K562 (cell line): ENCODE results near the gene WNT11. TPM values are rescaled to one million over a fixed set of nuclear protein-coding genes. Genes with fewer than 3 reads are reported as not detected.

ENCODE experiments used
- ATAC-seq: fragments of 200-7000 bp; cut with Tn5 transposase; 3 replicates; pipeline ENCODE4 v1.9.1; 2020; ENCODE audit warnings: moderate library complexity
- BruUV-seq: library from RNA; stranded (reverse); fragments of 400-500 nt; replicated peaks from 2 replicates; lab custom pipeline; 2021; lab: Mats Ljungman, UMichigan
- CTCF ChIA-PET: fragments of 300-600 bp; formaldehyde crosslinking; extraction: SDS; loops from one replicate; lab custom pipeline; 2021; ENCODE audit warnings: low intra/inter-chr PET ratio; lab: Yijun Ruan, JAX
- POLR2A ChIA-PET: fragments of 300-600, 350-650 bp; sonication (Branson Sonifier 250); formaldehyde crosslinking; extraction: SDS; loops from one replicate; lab custom pipeline; 2021; ENCODE audit warnings: antibody characterized with exemption, inconsistent platforms; lab: Yijun Ruan, JAX
- DNase-seq, 4 experiments: peaks; one replicate each; pipeline versions ENCODE4 v3.0.0 to v3.0.0-alpha.2; 2011 to 2018; ENCODE audit warnings: low spot score in 3 of 4, mixed read lengths in 3 of 4; ENCODE audit errors: extremely low read depth in 1 of 4
- FAIRE-seq: peaks from 2 replicates; lab custom pipeline; 2011; peaks lifted over from hg19 to GRCh38; lab: Jason Lieb, UNC
- H2AFZ ChIP-seq: 2 replicates; pipeline ENCODE4 v1.6.0; 2011; ENCODE audit warnings: low read depth, low read length, control low read depth, inconsistent platforms
- H3K27ac ChIP-seq: fragments of 200-600 bp; 3 replicates; pipeline ENCODE4 v1.8.0; 2011; ENCODE audit warnings: low read depth, mild to moderate bottlenecking, control low read depth, inconsistent platforms, low read length, moderate library complexity, mixed read lengths; ENCODE audit errors: extremely low read depth
- H3K27me3 ChIP-seq, 2 experiments: fragments of 300-600 bp in 1 of 2; 2 replicates in 1 of 2; 3 replicates in 1 of 2; pipeline versions ENCODE4 v1.6.0 to v1.8.0; 2011; ENCODE audit warnings: inconsistent platforms in 2 of 2, low read length in 2 of 2, mild to moderate bottlenecking in 1 of 2, mixed read lengths in 1 of 2, moderate library complexity in 1 of 2; ENCODE audit not compliant: control insufficient read depth in 2 of 2, insufficient read depth in 2 of 2
- H3K36me3 ChIP-seq: fragments of 300-600 bp; 3 replicates; pipeline ENCODE4 v1.8.0; 2011; ENCODE audit warnings: mild to moderate bottlenecking, low read length, inconsistent platforms; ENCODE audit not compliant: control insufficient read depth, insufficient read depth
- H3K4me1 ChIP-seq, 2 experiments: fragments of 200-600 bp in 1 of 2; replicated peaks in 1 of 2; 2 replicates in 1 of 2; 3 replicates in 1 of 2; pipeline versions ENCODE4 v1.5.1 to v1.8.0; 2011; ENCODE audit warnings: inconsistent platforms in 2 of 2, low read length in 2 of 2, mild to moderate bottlenecking in 1 of 2, mixed read lengths in 1 of 2, moderate library complexity in 1 of 2; ENCODE audit not compliant: control insufficient read depth in 2 of 2, insufficient read depth in 2 of 2
- H3K4me2 ChIP-seq: 2 replicates; pipeline ENCODE4 v1.6.1; 2011; ENCODE audit warnings: low read length, control low read depth, inconsistent platforms, mixed read lengths; ENCODE audit not compliant: insufficient read depth
- H3K4me3 ChIP-seq: fragments of 200-600 bp; sonication (generic), shearing (Covaris generic); 2 replicates; pipeline ENCODE4 v1.5.1; 2016; ENCODE audit warnings: control low read depth, inconsistent platforms
- H3K79me2 ChIP-seq: fragments of 200-600 bp; 3 replicates; pipeline ENCODE4 v1.8.0; 2011; ENCODE audit warnings: low read length, inconsistent platforms; ENCODE audit not compliant: control insufficient read depth, insufficient read depth
- H3K9ac ChIP-seq, 2 experiments: 2 replicates each; pipeline versions ENCODE4 v1.6.0 to v1.6.1; 2011; ENCODE audit warnings: low read depth in 2 of 2, low read length in 2 of 2, control low read depth in 1 of 2, inconsistent platforms in 1 of 2, mild to moderate bottlenecking in 1 of 2, mixed read lengths in 1 of 2; ENCODE audit not compliant: insufficient read depth in 1 of 2
- H3K9me1 ChIP-seq: one replicate; pipeline ENCODE4 v1.6.0; 2011; ENCODE audit warnings: inconsistent platforms, mild to moderate bottlenecking, low read length, moderate library complexity; ENCODE audit not compliant: control insufficient read depth, insufficient read depth
- H3K9me3 ChIP-seq: replicated peaks from 2 replicates; pipeline ENCODE4 v1.5.1; 2011; ENCODE audit warnings: low read depth, low read length, inconsistent platforms; ENCODE audit not compliant: control insufficient read depth, insufficient read depth
- H4K20me1 ChIP-seq: replicated peaks from 2 replicates; pipeline ENCODE4 v1.6.1; 2011; ENCODE audit warnings: low read length, inconsistent platforms, mixed read lengths; ENCODE audit not compliant: control insufficient read depth, insufficient read depth
- FOXK2 ChIP-seq, 2 experiments: fragments of 450-650 bp; IDR thresholded peaks in 1 of 2; conservative IDR thresholded peaks in 1 of 2; 2 replicates each; pipeline ENCODE4 v1.6.1; 2016; ENCODE audit warnings: low read depth in 2 of 2, mild to moderate bottlenecking in 1 of 2
- NRF1 ChIP-seq, 2 experiments: fragments of 450-650 bp; IDR thresholded peaks in 1 of 2; conservative IDR thresholded peaks in 1 of 2; 2 replicates each; pipeline ENCODE4 v1.6.1; 2014; ENCODE audit warnings: mild to moderate bottlenecking in 2 of 2
- STAG1 ChIP-seq: sonication (generic); formaldehyde crosslinking; IDR thresholded peaks from 2 replicates; pipeline ENCODE4 v1.5.0; 2020; ENCODE audit warnings: missing genetic modification reagents, borderline replicate concordance
- TEAD2 ChIP-seq: fragments of 450-650 bp; IDR thresholded peaks from 2 replicates; pipeline ENCODE4 v1.6.1; 2016; ENCODE audit warnings: missing genetic modification characterization, control low read depth, missing compliant biosample characterization
- ZNF232 ChIP-seq: sonication (generic); formaldehyde crosslinking; IDR thresholded peaks from 2 replicates; pipeline ENCODE4 v1.8.0; 2022; ENCODE audit warnings: mild to moderate bottlenecking, missing genetic modification reagents
- WGBS: fragments of 100-300 bp; shearing (Covaris generic); methylation state at CpG from one replicate; pipeline ENCODE4 v1.1.6; 2016; ENCODE audit warnings: low coverage, mixed read lengths; ENCODE audit not compliant: insufficient coverage; ENCODE audit errors: missing lambda C conversion rate; 5-methylcytosine and 5-hydroxymethylcytosine counted together
- in situ Hi-C: fragments of 300-500 bp; cut with MboI; formaldehyde crosslinking; loops from 4 replicates; pipeline ENCODE4 v1.15.0; 2018; ENCODE audit warnings: inconsistent platforms, mixed read lengths
- intact Hi-C: fragments of 100-400 bp; cut with micrococcal nuclease; formaldehyde crosslinking; loops from 2 replicates; pipeline ENCODE4 v1.14.2; 2022
- polyA plus RNA-seq, 8 experiments: library from polyadenylated mRNA; depleted of rRNA in 4 of 8; stranded (reverse) in 5 of 8; unstranded in 3 of 8; fragments of >200 nt; fragmentation: Nextera tagmentation in 2 of 8; fragmentation: Illumina TruSeq in 1 of 8; extraction: Ambion mirVana in 2 of 8; extraction: Trizol in 1 of 8; gene quantifications; 2 replicates each; pipeline versions ENCODE4 v1.2.1 to v1.2.3, GENCODE V29; 2011 to 2014; ENCODE audit warnings: inconsistent platforms in 1 of 8, missing spikeins in 1 of 8
- total RNA-seq, 7 experiments: library from RNA; depleted of rRNA in 6 of 7; stranded (reverse); fragments of >200 nt in 6 of 7; fragmentation: Illumina TruSeq in 2 of 7; extraction: Trizol in 2 of 7; gene quantifications; 2 replicates each; pipeline versions ENCODE4 v1.2.1 to v1.2.3, GENCODE V29; 2011 to 2021; ENCODE audit warnings: low replicate concordance in 1 of 7
- TF ChIP-seq, protein P1 (sequence below): fragments of 250-450 bp; sonication (Bioruptor Pico); IDR thresholded peaks from 2 replicates; pipeline ENCODE4 v1.5.1; 2021; ENCODE audit warnings: mild to moderate bottlenecking

WNT11 gene
- total and polyA plus RNA-seq, 9 of the 15 experiments (the other 6 are each of a cell fraction or from before 2014, with no cell fraction given), result 0.03 to 0.20 (median 0.09) TPM; not detected in 4

DNA sequence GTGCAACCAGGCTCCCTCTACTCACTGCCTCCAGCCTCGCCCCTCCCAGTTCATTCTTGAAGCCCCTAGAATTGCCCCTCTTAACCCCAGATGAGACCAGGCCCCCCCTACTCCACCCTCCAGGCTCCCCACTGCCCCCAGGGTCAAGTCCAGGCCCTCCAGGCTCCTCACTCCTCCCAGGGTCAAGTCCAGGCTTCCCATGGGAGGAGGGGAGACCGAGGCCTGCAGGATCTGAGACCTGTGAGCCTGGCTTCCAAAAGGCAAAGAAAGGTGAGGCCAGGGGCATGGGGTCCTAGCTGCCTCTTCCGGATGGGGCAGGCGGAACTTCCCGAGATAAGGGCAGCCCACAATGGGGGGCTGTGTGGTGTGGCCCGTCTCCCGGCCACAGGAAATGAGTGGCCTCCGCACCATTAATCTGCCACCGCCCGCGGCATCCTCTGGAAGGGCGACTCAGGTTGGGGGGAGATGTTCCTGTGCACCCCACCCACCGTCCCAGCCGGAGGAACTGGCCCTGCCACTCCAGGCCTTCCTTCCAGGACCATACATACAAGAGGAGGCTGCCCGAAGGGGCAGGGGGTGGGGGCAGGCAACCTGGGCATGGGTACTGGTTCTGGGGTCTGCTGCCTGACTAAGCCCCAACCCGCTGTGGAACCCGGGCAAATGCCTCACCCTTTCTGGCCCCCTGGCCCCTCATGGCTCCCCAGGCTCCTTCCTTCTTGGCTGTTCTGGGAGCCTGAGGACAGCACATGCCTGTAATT lies 35.1 kb upstream of the WNT11 start:
- POLR2A ChIA-PET, result interaction anchor here (0.5 to 0.6 kb wide), 2 partner anchors 10 to 1438 kb away, joined by 3 read pairs; no protein-coding TSS in a partner anchor
- Histone ChIP-seq H4K20me1 (no peaks in the 10 kb centered on the region), H2AFZ (no peak overlapping the region), H3K27me3 (peaks cover 0 to 15% of the 10 kb centered on the region in 2 experiments; a peak in 2 of 5 replicates), H3K9ac (no peak overlapping the region), H3K4me3 (no peak overlapping the region), H3K79me2 (no peaks in the 10 kb centered on the region), H3K27ac (no peak overlapping the region), H3K9me1 (no peaks in the 10 kb centered on the region), H3K9me3 (no peaks in the 10 kb centered on the region), H3K4me1 (peaks cover 5 to 19% of the 10 kb centered on the region in 2 experiments; a peak in 3 of 5 replicates), H3K4me2 (no peak overlapping the region), H3K36me3 (no peaks in the 10 kb centered on the region)
- BruUV-seq, result no TSS peak
- intact Hi-C loops, result no loop called here
- WGBS, result 30% methylated on average over 14 of the region's 17 CpGs
- CTCF ChIA-PET, result no interaction called here
- in situ Hi-C loops, result no loop called here
- no peak for DNase-seq
- TF ChIP-seq, protein P1, sequence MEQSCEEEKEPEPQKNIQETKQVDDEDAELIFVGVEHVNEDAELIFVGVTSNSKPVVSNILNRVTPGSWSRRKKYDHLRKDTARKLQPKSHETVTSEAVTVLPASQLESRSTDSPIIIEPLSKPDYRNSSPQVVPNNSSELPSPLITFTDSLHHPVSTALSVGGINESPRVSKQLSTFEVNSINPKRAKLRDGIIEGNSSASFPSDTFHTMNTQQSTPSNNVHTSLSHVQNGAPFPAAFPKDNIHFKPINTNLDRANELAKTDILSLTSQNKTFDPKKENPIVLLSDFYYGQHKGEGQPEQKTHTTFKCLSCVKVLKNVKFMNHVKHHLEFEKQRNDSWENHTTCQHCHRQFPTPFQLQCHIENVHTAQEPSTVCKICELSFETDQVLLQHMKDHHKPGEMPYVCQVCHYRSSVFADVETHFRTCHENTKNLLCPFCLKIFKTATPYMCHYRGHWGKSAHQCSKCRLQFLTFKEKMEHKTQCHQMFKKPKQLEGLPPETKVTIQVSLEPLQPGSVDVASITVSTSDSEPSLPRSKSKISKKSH, result no peak
- TF ChIP-seq STAG1 (no peak), TEAD2 (no peak), ZNF232 (CRISPR knock-in tag) (no peak), NRF1 (conservative IDR thresholded peaks at IDR 0.05 in 1 of 2, IDR thresholded peaks at IDR 0.05 in 1 of 2) (no peak), FOXK2 (conservative IDR thresholded peaks at IDR 0.05 in 1 of 2, IDR thresholded peaks at IDR 0.05 in 1 of 2; ENCODE audit: low read depth in 2 of 2) (no peak)
- FAIRE-seq, result no peak
- ATAC-seq, result no peak
